WTC11 (cell line): ENCODE results near the gene UEVLD. TPM values are rescaled to one million over a fixed set of nuclear protein-coding genes. Genes with fewer than 3 reads are reported as not detected.

Experiments
- ATF1 ChIP-seq: sonication (generic); formaldehyde crosslinking; IDR thresholded peaks from 2 replicates; pipeline ENCODE4 v1.8.1; 2023; ENCODE audit warnings: mild to moderate bottlenecking, moderate library complexity, missing genetic modification reagents
- CREB1 ChIP-seq: sonication (generic); formaldehyde crosslinking; IDR thresholded peaks from 2 replicates; pipeline ENCODE4 v1.8.0; 2023; ENCODE audit warnings: mild to moderate bottlenecking, missing genetic modification reagents
- FOXP1 ChIP-seq: sonication (generic); formaldehyde crosslinking; IDR thresholded peaks from 2 replicates; pipeline ENCODE4 v1.8.0; 2022; ENCODE audit warnings: missing genetic modification reagents, mild to moderate bottlenecking, moderate library complexity, borderline replicate concordance
- GRHL2 ChIP-seq: fragments of 250-450 bp; sonication (Bioruptor Pico); IDR thresholded peaks from 2 replicates; pipeline ENCODE4 v1.8.0; 2022; ENCODE audit warnings: mild to moderate bottlenecking, moderate library complexity; ENCODE audit not compliant: insufficient replicate concordance, severe bottlenecking
- IRF2 ChIP-seq: sonication (generic); formaldehyde crosslinking; IDR thresholded peaks from 2 replicates; pipeline ENCODE4 v1.8.0; 2022; ENCODE audit warnings: low read depth, missing genetic modification reagents, borderline replicate concordance
- JAZF1 ChIP-seq: fragments of 250-450 bp; sonication (Bioruptor Pico); IDR thresholded peaks from 2 replicates; pipeline ENCODE4 v1.9.0; 2021; ENCODE audit warnings: moderate library complexity, mild to moderate bottlenecking, inconsistent platforms
- MXD4 ChIP-seq: fragments of 250-450 bp; sonication (Bioruptor Pico); IDR thresholded peaks from 2 replicates; pipeline ENCODE4 v1.8.0; 2021; ENCODE audit warnings: mild to moderate bottlenecking, moderate library complexity, borderline replicate concordance
- NFYB ChIP-seq: sonication (generic); formaldehyde crosslinking; conservative IDR thresholded peaks from 2 replicates; pipeline ENCODE4 v1.8.0; 2022; ENCODE audit warnings: low read depth, missing genetic modification reagents
- NR2C2 ChIP-seq: sonication (generic); formaldehyde crosslinking; IDR thresholded peaks from 2 replicates; pipeline ENCODE4 v1.8.0; 2022; ENCODE audit warnings: mild to moderate bottlenecking, missing genetic modification reagents
- OVOL2 ChIP-seq: fragments of 250-450 bp; sonication (Bioruptor Pico); IDR thresholded peaks from 2 replicates; pipeline ENCODE4 v1.9.0; 2021; ENCODE audit warnings: mild to moderate bottlenecking, borderline replicate concordance
- RORB ChIP-seq: fragments of 250-450 bp; sonication (Bioruptor Pico); IDR thresholded peaks from 2 replicates; pipeline ENCODE4 v1.9.0; 2021; ENCODE audit warnings: mild to moderate bottlenecking
- SP1 ChIP-seq: sonication (generic); formaldehyde crosslinking; conservative IDR thresholded peaks from 2 replicates; pipeline ENCODE4 v1.8.1; 2022; ENCODE audit warnings: missing genetic modification reagents
- ZBTB21 ChIP-seq: sonication (generic); formaldehyde crosslinking; IDR thresholded peaks from 2 replicates; pipeline ENCODE4 v1.8.1; 2023; ENCODE audit warnings: mild to moderate bottlenecking, missing genetic modification reagents, borderline replicate concordance
- ZNF317 ChIP-seq: sonication (generic); formaldehyde crosslinking; IDR thresholded peaks from 2 replicates; pipeline ENCODE4 v1.8.1; 2023; ENCODE audit warnings: low read depth, mild to moderate bottlenecking, moderate library complexity, missing genetic modification reagents, borderline replicate concordance
- ZNF396 ChIP-seq: fragments of 250-450 bp; sonication (Bioruptor Pico); IDR thresholded peaks from 2 replicates; pipeline ENCODE4 v1.8.0; 2021; ENCODE audit warnings: mild to moderate bottlenecking, moderate library complexity, borderline replicate concordance
- total RNA-seq: library from RNA; stranded (reverse); gene quantifications from 3 replicates; pipeline ENCODE4 v1.2.3, GENCODE V29; 2021
- TF ChIP-seq, protein P1 (sequence below): sonication (generic); formaldehyde crosslinking; IDR thresholded peaks from 2 replicates; pipeline ENCODE4 v1.8.0; 2022; ENCODE audit warnings: mild to moderate bottlenecking, missing genetic modification reagents
- TF ChIP-seq, protein P2 (sequence below): sonication (generic); formaldehyde crosslinking; IDR thresholded peaks from 2 replicates; pipeline ENCODE4 v1.8.1; 2023; ENCODE audit warnings: mild to moderate bottlenecking, missing genetic modification reagents, moderate library complexity
- TF ChIP-seq, protein P3 (sequence below): fragments of 250-450 bp; sonication (Bioruptor Pico); IDR thresholded peaks from 2 replicates; pipeline ENCODE4 v2.1.2; 2022; ENCODE audit warnings: mild to moderate bottlenecking, moderate library complexity
- TF ChIP-seq, protein P4 (sequence below): fragments of 250-450 bp; sonication (Bioruptor Pico); IDR thresholded peaks from 2 replicates; pipeline ENCODE4 v1.9.0; 2021; ENCODE audit warnings: mild to moderate bottlenecking
- TF ChIP-seq, protein P5 (sequence below): sonication (generic); formaldehyde crosslinking; IDR thresholded peaks from 2 replicates; pipeline ENCODE4 v1.8.1; 2023; ENCODE audit warnings: mild to moderate bottlenecking, missing genetic modification reagents, borderline replicate concordance
- TF ChIP-seq, protein P6 (sequence below): sonication (generic); formaldehyde crosslinking; IDR thresholded peaks from 2 replicates; pipeline ENCODE4 v1.8.0; 2023; ENCODE audit warnings: mild to moderate bottlenecking, missing genetic modification reagents
- TF ChIP-seq, protein P7 (sequence below): sonication (generic); formaldehyde crosslinking; IDR thresholded peaks from 2 replicates; pipeline ENCODE4 v1.8.1; 2022; ENCODE audit warnings: mild to moderate bottlenecking, moderate library complexity, missing genetic modification reagents

Gene UEVLD
- total RNA-seq, 1 experiment from 2014 or later, result 7.5 TPM

DNA sequence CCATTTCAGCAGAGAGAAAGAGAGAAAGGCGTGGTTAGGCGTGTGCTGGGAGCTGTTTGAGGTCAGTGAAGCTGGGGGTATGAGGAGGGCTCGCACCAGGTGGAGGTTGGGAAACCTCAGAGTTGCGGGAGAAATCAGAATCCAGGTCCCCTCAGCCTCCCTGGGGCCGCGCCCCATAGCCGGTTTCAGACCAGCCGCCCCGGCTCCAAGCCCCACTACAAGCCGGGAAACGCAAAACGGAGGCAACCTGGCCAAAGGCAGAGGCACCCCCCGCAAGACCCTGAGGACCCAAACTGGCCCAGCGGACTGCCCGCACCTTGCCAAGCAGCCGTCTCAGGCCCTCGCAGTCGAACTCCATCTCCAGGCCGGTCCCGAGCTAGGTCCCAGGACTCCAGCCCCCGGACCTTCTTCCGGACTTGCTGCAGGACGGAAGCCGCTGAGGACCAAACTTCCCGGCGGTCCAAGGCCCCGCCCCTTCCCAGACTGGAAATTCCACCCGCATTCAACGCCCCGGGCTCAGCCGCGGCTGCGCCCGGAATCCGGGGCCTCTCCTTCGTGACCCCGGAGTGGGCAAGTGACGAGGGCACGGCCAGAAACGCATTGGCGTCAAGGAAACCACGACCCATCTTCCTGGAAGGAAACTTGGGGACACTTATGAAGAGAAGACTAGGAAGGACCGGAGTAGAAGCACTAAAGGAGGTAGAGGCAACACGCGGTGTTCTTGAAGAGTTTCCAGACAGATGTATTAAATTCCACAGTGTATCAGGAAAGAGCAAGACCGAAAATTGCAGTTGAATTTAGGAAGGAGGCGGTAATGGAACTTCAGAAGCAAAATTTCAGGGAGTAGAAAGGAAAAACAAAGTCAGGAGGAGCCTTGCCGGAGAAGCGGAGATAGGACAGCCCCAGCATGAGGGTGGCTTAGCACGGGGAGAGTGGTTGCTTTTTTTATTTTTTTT, at the start of gene UEVLD (continued):
- TF ChIP-seq, protein P1, sequence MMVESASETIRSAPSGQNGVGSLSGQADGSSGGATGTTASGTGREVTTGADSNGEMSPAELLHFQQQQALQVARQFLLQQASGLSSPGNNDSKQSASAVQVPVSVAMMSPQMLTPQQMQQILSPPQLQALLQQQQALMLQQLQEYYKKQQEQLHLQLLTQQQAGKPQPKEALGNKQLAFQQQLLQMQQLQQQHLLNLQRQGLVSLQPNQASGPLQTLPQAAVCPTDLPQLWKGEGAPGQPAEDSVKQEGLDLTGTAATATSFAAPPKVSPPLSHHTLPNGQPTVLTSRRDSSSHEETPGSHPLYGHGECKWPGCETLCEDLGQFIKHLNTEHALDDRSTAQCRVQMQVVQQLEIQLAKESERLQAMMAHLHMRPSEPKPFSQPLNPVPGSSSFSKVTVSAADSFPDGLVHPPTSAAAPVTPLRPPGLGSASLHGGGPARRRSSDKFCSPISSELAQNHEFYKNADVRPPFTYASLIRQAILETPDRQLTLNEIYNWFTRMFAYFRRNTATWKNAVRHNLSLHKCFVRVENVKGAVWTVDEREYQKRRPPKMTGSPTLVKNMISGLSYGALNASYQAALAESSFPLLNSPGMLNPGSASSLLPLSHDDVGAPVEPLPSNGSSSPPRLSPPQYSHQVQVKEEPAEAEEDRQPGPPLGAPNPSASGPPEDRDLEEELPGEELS (CRISPR knock-in tag), result peak; percentile 68; the same call in 1 of the 2 replicates
- no peak for TF ChIP-seq OVOL2 (CRISPR knock-in tag)
- TF ChIP-seq, protein P2, sequence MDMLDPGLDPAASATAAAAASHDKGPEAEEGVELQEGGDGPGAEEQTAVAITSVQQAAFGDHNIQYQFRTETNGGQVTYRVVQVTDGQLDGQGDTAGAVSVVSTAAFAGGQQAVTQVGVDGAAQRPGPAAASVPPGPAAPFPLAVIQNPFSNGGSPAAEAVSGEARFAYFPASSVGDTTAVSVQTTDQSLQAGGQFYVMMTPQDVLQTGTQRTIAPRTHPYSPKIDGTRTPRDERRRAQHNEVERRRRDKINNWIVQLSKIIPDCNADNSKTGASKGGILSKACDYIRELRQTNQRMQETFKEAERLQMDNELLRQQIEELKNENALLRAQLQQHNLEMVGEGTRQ (CRISPR knock-in tag), result no peak
- TF ChIP-seq NR2C2, result no peak
- TF ChIP-seq, protein P3, sequence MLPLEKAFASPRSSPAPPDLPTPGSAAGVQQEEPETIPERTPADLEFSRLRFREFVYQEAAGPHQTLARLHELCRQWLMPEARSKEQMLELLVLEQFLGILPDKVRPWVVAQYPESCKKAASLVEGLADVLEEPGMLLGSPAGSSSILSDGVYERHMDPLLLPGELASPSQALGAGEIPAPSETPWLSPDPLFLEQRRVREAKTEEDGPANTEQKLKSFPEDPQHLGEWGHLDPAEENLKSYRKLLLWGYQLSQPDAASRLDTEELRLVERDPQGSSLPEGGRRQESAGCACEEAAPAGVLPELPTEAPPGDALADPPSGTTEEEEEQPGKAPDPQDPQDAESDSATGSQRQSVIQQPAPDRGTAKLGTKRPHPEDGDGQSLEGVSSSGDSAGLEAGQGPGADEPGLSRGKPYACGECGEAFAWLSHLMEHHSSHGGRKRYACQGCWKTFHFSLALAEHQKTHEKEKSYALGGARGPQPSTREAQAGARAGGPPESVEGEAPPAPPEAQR (CRISPR knock-in tag), result no peak
- TF ChIP-seq, protein P4, sequence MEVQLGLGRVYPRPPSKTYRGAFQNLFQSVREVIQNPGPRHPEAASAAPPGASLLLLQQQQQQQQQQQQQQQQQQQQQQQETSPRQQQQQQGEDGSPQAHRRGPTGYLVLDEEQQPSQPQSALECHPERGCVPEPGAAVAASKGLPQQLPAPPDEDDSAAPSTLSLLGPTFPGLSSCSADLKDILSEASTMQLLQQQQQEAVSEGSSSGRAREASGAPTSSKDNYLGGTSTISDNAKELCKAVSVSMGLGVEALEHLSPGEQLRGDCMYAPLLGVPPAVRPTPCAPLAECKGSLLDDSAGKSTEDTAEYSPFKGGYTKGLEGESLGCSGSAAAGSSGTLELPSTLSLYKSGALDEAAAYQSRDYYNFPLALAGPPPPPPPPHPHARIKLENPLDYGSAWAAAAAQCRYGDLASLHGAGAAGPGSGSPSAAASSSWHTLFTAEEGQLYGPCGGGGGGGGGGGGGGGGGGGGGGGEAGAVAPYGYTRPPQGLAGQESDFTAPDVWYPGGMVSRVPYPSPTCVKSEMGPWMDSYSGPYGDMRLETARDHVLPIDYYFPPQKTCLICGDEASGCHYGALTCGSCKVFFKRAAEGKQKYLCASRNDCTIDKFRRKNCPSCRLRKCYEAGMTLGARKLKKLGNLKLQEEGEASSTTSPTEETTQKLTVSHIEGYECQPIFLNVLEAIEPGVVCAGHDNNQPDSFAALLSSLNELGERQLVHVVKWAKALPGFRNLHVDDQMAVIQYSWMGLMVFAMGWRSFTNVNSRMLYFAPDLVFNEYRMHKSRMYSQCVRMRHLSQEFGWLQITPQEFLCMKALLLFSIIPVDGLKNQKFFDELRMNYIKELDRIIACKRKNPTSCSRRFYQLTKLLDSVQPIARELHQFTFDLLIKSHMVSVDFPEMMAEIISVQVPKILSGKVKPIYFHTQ (CRISPR knock-in tag), result no peak
- TF ChIP-seq GRHL2 (CRISPR knock-in tag), result no peak
- no peak for TF ChIP-seq ZBTB21 (CRISPR knock-in tag)
- TF ChIP-seq, protein P5, sequence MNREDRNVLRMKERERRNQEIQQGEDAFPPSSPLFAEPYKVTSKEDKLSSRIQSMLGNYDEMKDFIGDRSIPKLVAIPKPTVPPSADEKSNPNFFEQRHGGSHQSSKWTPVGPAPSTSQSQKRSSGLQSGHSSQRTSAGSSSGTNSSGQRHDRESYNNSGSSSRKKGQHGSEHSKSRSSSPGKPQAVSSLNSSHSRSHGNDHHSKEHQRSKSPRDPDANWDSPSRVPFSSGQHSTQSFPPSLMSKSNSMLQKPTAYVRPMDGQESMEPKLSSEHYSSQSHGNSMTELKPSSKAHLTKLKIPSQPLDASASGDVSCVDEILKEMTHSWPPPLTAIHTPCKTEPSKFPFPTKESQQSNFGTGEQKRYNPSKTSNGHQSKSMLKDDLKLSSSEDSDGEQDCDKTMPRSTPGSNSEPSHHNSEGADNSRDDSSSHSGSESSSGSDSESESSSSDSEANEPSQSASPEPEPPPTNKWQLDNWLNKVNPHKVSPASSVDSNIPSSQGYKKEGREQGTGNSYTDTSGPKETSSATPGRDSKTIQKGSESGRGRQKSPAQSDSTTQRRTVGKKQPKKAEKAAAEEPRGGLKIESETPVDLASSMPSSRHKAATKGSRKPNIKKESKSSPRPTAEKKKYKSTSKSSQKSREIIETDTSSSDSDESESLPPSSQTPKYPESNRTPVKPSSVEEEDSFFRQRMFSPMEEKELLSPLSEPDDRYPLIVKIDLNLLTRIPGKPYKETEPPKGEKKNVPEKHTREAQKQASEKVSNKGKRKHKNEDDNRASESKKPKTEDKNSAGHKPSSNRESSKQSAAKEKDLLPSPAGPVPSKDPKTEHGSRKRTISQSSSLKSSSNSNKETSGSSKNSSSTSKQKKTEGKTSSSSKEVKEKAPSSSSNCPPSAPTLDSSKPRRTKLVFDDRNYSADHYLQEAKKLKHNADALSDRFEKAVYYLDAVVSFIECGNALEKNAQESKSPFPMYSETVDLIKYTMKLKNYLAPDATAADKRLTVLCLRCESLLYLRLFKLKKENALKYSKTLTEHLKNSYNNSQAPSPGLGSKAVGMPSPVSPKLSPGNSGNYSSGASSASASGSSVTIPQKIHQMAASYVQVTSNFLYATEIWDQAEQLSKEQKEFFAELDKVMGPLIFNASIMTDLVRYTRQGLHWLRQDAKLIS (CRISPR knock-in tag), result no peak
- TF ChIP-seq, protein P6, sequence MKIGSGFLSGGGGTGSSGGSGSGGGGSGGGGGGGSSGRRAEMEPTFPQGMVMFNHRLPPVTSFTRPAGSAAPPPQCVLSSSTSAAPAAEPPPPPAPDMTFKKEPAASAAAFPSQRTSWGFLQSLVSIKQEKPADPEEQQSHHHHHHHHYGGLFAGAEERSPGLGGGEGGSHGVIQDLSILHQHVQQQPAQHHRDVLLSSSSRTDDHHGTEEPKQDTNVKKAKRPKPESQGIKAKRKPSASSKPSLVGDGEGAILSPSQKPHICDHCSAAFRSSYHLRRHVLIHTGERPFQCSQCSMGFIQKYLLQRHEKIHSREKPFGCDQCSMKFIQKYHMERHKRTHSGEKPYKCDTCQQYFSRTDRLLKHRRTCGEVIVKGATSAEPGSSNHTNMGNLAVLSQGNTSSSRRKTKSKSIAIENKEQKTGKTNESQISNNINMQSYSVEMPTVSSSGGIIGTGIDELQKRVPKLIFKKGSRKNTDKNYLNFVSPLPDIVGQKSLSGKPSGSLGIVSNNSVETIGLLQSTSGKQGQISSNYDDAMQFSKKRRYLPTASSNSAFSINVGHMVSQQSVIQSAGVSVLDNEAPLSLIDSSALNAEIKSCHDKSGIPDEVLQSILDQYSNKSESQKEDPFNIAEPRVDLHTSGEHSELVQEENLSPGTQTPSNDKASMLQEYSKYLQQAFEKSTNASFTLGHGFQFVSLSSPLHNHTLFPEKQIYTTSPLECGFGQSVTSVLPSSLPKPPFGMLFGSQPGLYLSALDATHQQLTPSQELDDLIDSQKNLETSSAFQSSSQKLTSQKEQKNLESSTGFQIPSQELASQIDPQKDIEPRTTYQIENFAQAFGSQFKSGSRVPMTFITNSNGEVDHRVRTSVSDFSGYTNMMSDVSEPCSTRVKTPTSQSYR (CRISPR knock-in tag), result 0 out of 2 replicates have a peak, but pooled peaks have one; percentile 41
- no peak for TF ChIP-seq CREB1
- no peak for TF ChIP-seq JAZF1 (CRISPR knock-in tag)
- TF ChIP-seq FOXP1 (CRISPR knock-in tag), result peak; percentile 78; the same call in 1 of the 2 replicates
- TF ChIP-seq RORB, result no peak
- TF ChIP-seq SP1 (CRISPR knock-in tag), result peak; percentile 70
- no peak for TF ChIP-seq ZNF396
- TF ChIP-seq ATF1 (CRISPR knock-in tag), result no peak
- TF ChIP-seq, protein P7, sequence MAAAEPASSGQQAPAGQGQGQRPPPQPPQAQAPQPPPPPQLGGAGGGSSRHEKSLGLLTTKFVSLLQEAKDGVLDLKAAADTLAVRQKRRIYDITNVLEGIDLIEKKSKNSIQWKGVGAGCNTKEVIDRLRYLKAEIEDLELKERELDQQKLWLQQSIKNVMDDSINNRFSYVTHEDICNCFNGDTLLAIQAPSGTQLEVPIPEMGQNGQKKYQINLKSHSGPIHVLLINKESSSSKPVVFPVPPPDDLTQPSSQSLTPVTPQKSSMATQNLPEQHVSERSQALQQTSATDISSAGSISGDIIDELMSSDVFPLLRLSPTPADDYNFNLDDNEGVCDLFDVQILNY (CRISPR knock-in tag), result 0 out of 2 replicates have a peak, but pooled peaks have one; percentile 36
- no peak for TF ChIP-seq NFYB (CRISPR knock-in tag)
- no peak for TF ChIP-seq IRF2 (CRISPR knock-in tag)
- no peak for TF ChIP-seq ZNF317 (CRISPR knock-in tag)
- TF ChIP-seq MXD4, result no peak
